Fibroblast of skin of right quadriceps (primary cell): ENCODE data around the gene PPM1N.

Source experiments
- DNase-seq: peaks from one replicate; pipeline ENCODE4 v3.0.0-alpha.2; 2013

Gene PPM1N

DNA sequence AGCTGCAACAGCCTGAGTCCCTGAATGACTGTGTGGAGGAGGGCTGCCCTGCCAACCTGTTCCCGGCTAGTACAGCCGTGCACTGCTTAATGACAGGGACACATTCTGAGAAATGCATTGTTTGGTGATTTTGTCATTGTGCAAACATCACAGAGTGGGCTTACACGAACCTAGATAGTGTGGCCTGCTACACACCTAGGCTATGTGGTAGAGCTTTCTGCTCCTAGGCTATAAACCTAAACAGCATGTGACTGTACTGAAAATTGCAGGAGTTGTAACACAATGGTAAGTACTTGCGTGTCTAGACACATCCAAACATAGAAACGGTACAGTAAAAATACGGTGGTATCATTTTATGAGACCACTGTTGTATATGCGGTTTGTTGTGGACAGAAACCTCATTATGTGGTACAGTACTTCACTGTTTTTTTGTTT lies 44.0 kb downstream of the PPM1N start:
- no peak for DNase-seq

DNA sequence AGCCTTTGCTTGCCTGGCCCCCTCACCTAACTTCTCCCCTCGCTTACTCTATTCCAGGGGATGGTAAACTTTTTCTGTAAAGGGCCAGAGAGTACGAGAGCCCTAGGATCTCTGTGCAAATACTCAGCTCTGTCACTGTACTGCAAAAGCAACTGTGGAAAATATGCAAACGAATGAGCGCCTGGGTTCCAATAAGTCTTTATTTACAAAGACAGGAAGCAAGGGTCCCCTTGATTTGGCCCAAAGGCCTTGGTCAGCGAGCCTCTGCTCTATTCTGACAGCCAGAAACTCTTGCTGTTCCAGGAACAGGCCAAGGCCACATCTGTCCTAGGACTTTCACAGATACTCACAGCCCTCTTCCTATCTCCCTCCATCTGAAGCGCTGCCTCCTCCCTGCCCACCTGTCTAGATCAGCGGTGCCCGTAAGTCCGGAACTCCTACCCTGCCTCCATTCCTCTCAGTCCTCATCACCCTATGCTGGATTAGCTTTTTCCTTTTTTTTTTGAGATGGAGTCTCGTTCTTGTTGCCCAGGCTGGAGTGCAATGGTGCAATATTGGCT lies 49.0 kb downstream of the PPM1N start:
- DNase-seq, result no peak

DNA sequence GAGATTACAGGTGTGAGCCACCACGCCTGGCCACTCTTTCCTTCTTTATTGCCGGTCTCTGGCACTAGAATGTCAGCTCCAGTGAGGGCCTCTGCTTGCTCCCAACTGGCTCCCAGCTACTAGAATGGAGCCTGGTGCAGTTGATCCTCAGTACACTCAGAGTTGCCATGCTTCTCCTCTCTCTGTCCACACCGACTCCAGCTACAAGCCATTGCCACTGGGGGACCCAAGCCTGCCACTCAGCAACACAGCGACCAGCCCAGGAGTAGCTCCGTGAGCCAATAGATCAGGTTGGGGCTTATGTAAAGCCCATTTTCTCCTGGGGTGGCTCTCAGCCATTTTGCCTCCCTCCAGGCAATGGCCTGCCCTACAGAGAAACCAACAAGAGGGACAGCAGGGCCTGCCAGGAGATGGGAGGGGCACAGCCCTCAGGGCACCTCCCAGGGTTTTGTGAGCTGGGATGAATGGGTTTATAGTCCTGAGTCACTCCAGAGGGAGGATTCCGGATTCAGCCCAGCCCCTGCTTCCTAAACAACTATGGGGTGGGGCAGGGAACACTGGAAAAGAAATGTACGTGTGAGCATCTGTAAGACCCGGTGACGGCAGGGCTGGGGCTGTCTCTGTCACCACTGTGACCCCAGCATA lies 49.8 kb downstream of the PPM1N start:
- DNase-seq, result no peak
